DOHH2 (cell line): ENCODE data around the gene NEUROD4.

Source experiments
- EZH2phosphoT487 ChIP-seq: fragments of 200-600 bp; sonication (generic); IDR thresholded peaks from 2 replicates; pipeline ENCODE4 v1.6.1; 2017; ENCODE audit warnings: borderline replicate concordance, mild to moderate bottlenecking, antibody characterized with exemption, low read length, moderate library complexity, mixed read lengths
- TF ChIP-seq, protein P1 (sequence below): fragments of 200-600 bp; sonication (generic); IDR thresholded peaks from one replicate; pipeline ENCODE4 v1.5.1; 2014; ENCODE audit warnings: antibody characterized with exemption, mild to moderate bottlenecking, low read depth, low read length; ENCODE audit not compliant: poor library complexity, severe bottlenecking

DNA sequence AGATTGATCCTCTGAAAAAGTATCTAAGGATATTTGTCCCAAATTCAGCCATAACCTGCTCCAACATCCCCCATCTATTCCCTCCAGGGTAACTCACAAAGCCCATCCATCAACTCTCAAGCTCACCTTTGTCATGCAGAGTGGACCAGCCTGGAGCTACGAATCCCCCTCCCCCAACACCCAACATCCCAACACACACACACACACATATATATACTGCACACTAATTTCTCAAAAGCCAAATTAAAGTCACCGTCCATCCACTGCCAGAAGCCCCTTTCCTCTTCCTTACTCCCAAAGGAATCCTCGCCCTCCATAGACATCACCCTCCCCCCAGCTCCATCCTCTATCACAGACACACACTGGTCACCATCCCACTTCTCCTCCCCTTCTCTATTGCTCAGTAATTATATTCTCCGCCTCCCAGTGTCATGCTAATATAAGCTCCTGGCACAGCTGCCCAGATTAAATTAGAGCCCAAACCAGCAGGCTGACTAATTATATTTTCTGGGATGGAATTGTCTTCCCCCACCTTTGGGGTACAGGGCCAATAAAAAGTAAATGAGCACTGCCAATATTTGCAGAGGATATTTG is 21.7 kb upstream of the NEUROD4 start:
- TF ChIP-seq, protein P1, sequence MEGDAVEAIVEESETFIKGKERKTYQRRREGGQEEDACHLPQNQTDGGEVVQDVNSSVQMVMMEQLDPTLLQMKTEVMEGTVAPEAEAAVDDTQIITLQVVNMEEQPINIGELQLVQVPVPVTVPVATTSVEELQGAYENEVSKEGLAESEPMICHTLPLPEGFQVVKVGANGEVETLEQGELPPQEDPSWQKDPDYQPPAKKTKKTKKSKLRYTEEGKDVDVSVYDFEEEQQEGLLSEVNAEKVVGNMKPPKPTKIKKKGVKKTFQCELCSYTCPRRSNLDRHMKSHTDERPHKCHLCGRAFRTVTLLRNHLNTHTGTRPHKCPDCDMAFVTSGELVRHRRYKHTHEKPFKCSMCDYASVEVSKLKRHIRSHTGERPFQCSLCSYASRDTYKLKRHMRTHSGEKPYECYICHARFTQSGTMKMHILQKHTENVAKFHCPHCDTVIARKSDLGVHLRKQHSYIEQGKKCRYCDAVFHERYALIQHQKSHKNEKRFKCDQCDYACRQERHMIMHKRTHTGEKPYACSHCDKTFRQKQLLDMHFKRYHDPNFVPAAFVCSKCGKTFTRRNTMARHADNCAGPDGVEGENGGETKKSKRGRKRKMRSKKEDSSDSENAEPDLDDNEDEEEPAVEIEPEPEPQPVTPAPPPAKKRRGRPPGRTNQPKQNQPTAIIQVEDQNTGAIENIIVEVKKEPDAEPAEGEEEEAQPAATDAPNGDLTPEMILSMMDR: no peak
- TF ChIP-seq EZH2phosphoT487: no peak
